NCI-H748 (cell line): Measurements from ENCODE around the gene CCT3.
A peak's percentile ranks its signal among the peaks of the same experiment; 100 is the strongest.
"Not testable (repeated sequence)": the region's sequence is repeated elsewhere in the genome, so short reads cannot be mapped to it uniquely, and the experiment has no call there.

Experiments
- DNase-seq: peaks from one replicate; lab custom pipeline; 2025; ENCODE audit not compliant: unreplicated experiment; lab: John Stamatoyannopoulos, UW

Gene CCT3

GRCh38 chr1:156368889-156369684, 31.0 kb upstream of the CCT3 start, which contains the start of gene RHBG:
Gene RHBG (plus strand): TSS chr1:156369211. CDS start chr1:156369250, 39 bp downstream.
- DNase-seq, result peak; percentile 69

- DNase-seq, result no peak
Measured at GRCh38 chr1:156368157-156368658, 30.1 kb upstream of the CCT3 start.

GRCh38 chr1:156367383-156368156, 29.5 kb upstream of the CCT3 start:
- DNase-seq, result no peak

- no peak for DNase-seq
Measured at GRCh38 chr1:156366378-156367166, 28.5 kb upstream of the CCT3 start.

GRCh38 chr1:156365754-156366153, 27.7 kb upstream of the CCT3 start:
- DNase-seq, result no peak

- no peak for DNase-seq
Measured at GRCh38 chr1:156360534-156360933, 22.4 kb upstream of the CCT3 start.

- peak; percentile 13 for DNase-seq
Measured at GRCh38 chr1:156359973-156360372, 21.9 kb upstream of the CCT3 start.

GRCh38 chr1:156359249-156359648, 21.2 kb upstream of the CCT3 start:
- no peak for DNase-seq

GRCh38 chr1:156358641-156359040, 20.5 kb upstream of the CCT3 start:
- peak; percentile 16 for DNase-seq

- DNase-seq, result no peak
Measured at GRCh38 chr1:156357977-156358376, 19.9 kb upstream of the CCT3 start.

- DNase-seq, result peak; percentile 90
Measured at GRCh38 chr1:156356875-156357534, 18.9 kb upstream of the CCT3 start.

- DNase-seq, result peak; percentile 20
Measured at GRCh38 chr1:156356262-156356874, 18.3 kb upstream of the CCT3 start.

- not testable (repeated sequence) for DNase-seq
Measured at GRCh38 chr1:156352481-156352880, 14.4 kb upstream of the CCT3 start.

- DNase-seq, result no peak
Measured at GRCh38 chr1:156347331-156347730, 9.2 kb upstream of the CCT3 start.

GRCh38 chr1:156346636-156347035, 8.5 kb upstream of the CCT3 start:
- DNase-seq, result no peak

- not testable (repeated sequence) for DNase-seq
Measured at GRCh38 chr1:156346035-156346434, 7.9 kb upstream of the CCT3 start.

- DNase-seq, result no peak
Measured at GRCh38 chr1:156344409-156344808, 6.3 kb upstream of the CCT3 start.

GRCh38 chr1:156342166-156342955, 4.3 kb upstream of the CCT3 start:
- DNase-seq, result no peak

- no peak for DNase-seq
Measured at GRCh38 chr1:156337888-156338179, 258 bp downstream of the CCT3 start.
